Fibroblast of pulmonary artery (primary cell): ENCODE data around the gene SCG3.
A peak's percentile ranks its signal among the peaks of the same experiment; 100 is the strongest.

Source experiments
- DNase-seq: peaks from one replicate; pipeline ENCODE4 v3.0.0-alpha.2; 2010; ENCODE audit warnings: low read depth
- H3K4me3 ChIP-seq: replicated peaks from 2 replicates; pipeline ENCODE4 v1.5.1; 2011; ENCODE audit warnings: low read depth, mild to moderate bottlenecking, control low read depth, low read length, moderate library complexity
- TF ChIP-seq, protein P1 (sequence below): IDR thresholded peaks from 2 replicates; pipeline ENCODE4 v1.5.1; 2011; ENCODE audit warnings: mild to moderate bottlenecking, control low read depth, low read length, inconsistent platforms; ENCODE audit errors: missing control alignments

SCG3 gene

DNA sequence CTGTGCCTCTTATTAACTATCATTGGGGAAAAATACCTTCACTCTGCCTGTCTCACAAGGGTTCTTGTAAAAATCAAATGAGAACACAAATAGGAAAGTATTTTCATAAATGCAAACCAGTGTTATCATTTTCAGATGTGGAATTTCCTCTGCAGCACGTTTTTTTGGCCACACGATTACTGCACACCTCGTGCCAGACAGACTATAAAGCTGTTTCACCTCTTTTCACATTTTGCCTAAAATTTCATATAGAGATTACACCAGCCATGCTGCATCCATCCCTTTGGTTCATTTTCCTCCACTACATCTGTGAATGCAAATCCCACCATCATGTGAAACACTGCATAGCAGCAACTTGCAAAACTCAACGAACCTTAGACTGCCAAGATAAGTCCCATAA, 68.9 kb downstream of the SCG3 start:
- no peak for DNase-seq
- H3K4me3 ChIP-seq = no peak overlapping the region
- TF ChIP-seq, protein P1, sequence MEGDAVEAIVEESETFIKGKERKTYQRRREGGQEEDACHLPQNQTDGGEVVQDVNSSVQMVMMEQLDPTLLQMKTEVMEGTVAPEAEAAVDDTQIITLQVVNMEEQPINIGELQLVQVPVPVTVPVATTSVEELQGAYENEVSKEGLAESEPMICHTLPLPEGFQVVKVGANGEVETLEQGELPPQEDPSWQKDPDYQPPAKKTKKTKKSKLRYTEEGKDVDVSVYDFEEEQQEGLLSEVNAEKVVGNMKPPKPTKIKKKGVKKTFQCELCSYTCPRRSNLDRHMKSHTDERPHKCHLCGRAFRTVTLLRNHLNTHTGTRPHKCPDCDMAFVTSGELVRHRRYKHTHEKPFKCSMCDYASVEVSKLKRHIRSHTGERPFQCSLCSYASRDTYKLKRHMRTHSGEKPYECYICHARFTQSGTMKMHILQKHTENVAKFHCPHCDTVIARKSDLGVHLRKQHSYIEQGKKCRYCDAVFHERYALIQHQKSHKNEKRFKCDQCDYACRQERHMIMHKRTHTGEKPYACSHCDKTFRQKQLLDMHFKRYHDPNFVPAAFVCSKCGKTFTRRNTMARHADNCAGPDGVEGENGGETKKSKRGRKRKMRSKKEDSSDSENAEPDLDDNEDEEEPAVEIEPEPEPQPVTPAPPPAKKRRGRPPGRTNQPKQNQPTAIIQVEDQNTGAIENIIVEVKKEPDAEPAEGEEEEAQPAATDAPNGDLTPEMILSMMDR = no peak

DNA sequence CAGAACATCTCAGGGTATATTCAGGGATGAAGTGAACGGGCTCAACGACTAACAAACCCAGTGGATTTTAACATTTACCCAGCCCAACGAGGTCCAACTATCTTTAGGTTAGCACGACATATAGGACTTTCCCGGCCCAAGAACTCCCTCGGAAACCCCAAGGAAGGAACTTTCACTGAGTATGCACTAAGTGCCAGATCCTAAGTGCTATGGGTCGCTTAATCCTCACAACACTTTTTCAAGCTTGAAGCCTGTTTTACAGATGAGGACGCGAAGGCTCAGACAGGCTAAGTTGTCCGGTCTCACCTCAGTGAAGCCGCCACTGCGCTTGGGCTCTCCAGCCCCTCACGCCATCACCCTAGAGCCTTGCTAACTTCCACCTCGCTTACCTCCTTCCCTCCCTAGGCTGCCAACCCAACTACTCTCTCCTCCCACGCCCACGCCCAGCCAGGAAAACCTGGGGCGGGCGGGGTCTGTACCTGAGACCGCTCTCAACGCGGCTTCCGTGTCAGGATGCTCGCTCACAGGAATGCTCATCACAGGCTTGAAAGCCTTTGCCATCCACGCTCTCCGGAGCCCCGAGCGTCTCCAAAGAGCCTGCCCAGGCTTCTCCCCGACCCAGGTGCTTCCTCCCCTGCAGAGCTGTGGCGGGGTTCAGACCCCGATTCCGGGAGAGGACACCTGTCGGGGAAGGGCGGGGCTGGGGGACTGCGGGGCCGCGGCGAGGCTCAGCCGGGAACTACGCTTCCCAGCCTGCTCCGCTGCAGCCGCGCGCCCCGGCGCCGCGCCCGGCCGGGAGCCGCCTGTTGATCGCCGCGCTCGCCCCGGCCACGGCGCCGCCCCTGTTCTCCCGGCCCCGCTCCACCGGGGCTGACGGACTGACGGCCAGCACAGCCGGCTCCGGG, 69.7 kb downstream of the SCG3 start, which contains the start of gene TMOD2:
Gene TMOD2 (plus strand): TSS at position 806 of the 905 bp plus-strand sequence. CDS start 14,845 bp downstream, outside the sequence.
- TF ChIP-seq, protein P1 = no peak
- DNase-seq = peak; percentile 31
- peak within 1 kb of the TSS; percentile 67 for H3K4me3 ChIP-seq

DNA sequence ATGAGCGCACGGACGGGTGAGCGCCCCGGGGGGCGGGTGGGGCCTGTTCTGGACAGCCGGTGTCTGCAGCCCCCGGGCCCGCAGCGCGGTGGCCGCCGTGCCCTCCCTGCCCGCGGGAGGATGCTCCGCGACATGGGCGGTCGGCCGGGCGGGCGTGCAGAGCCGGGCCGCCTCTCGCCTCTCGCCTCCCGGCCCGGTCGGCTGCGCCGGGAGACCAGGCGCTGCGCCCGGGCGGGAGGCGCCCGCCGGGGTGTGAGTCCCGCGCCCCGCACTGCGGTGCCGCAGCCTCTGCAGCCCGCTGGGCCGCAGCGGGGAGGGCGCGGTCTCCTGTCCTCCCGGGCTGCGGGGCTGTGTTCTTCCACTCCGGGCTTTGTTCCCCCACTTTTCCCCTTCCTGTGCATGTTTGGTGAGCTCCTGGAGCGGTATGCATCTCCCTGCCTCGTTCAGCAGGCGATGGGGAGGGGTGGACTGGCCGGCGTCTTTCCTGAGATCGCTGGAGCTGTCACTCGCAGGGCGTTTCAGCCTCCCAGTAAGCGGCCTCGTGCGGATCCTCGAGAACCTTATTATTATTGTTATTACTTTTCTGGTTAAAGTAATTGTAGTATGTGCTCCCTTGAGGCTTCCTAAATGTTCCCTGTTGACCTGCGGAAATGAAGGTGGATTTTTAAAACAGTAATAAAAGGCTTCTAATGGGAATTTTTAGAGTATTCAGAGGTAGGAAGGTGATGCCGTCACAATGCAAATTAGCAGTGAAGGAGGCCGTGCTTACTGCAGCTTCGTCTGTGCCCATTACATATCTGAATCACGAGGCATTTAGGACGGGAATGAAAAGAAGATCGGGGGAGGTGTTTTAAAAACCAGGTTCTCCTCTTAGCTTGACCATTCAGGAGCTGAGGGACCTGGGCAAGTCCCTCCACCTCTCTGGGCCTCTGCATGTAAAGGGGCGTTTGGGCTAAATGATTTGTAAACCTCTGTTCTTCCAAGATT, 70.7 kb downstream of the SCG3 start:
- TF ChIP-seq, protein P1 = no peak
- peak overlapping the region; percentile 67 for H3K4me3 ChIP-seq
- peak; percentile 45 for DNase-seq

DNA sequence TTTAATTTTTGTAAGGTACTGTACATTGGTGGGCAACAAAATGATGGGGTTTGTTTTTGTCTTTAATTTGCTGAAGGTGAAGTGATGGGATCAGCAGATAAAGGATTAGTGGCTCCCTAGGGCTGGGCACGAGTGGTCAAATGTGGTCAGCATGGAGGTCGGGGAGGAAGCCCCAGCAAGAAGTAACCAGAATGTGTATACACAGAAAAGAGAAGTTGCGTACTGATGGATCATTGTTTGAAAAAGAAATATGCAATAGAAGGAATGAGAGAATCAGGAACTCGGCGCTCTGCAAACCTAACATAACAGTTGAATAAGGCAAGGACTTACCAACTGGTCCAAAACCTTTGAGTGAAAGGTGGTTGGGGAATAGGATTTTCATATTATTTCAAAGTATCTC, 71.6 kb downstream of the SCG3 start:
- no peak overlapping the region for H3K4me3 ChIP-seq
- TF ChIP-seq, protein P1 = no peak
- no peak for DNase-seq

DNA sequence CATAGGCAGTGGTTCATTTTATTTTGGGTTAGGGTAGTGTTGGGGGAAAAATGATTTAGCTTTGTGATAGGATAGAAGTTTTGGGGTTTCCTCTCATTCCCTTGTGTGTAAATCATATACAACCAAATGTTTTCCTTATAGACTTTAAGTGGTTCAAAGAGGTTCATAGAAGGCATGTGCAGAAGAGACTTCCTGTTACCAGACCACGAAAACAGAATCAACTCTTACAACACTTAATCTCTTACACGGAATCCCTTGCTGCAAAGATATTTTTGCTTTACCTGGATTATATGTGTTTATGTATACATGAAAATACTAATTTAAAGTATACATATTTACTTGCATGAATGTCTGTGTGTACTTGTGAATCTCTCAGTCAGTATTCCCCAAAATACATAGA, 73.0 kb downstream of the SCG3 start:
- H3K4me3 ChIP-seq = no peak overlapping the region
- DNase-seq = no peak
- TF ChIP-seq, protein P1 = no peak

DNA sequence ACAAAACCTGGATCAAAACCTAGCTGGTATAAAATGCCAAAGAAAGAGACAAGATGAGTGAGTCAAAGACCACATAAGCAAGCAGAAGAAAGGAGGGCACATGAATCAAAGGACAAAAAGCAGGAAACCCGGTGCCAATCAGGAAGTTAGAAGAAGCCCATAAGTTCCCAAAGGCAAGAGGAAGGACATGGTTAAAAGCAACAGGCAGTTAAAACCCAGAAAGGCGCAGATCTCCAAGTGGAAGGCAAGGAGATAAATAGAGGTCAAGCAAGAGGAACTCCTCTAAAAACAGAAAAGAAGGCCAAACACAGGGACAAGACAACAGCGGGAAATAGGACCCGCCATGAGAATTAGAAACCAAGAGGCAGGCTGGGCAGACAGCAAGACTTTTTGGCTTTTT, 74.5 kb downstream of the SCG3 start:
- DNase-seq = no peak
- no peak overlapping the region for H3K4me3 ChIP-seq
- TF ChIP-seq, protein P1 = no peak
